ENCODE measurements around the gene GAS7. TPM values are rescaled to one million over a fixed set of nuclear protein-coding genes. Genes with fewer than 3 reads are reported as not detected.
A peak's percentile ranks its signal among the peaks of the same experiment; 100 is the strongest.
"Not testable (repeated sequence)": the region's sequence is repeated elsewhere in the genome, so short reads cannot be mapped to it uniquely, and the experiment has no call there.

GAS7 gene
- total RNA-seq, 1 donor from 2014 or later = 2.9 TPM

- Mint-ChIP-seq H3K4me1 (peaks cover 63% of the 10 kb centered on the region), H3K27ac (peak overlapping the region; percentile 78), H3K27me3 (ENCODE audit: insufficient read depth, low read depth) (peaks cover 12% of the 10 kb centered on the region), H3K4me3 (peak overlapping the region; percentile 59), H3K36me3 (no peaks in the 10 kb centered on the region), H3K9me3 (no peaks in the 10 kb centered on the region)
- Histone ChIP-seq H3K4me2 (peak overlapping the region; percentile 59), H3K27me3 (no peaks in the 10 kb centered on the region), H3K79me2 (ENCODE audit: low read depth) (no peaks in the 10 kb centered on the region), H3K9me3 (ENCODE audit: low read depth) (no peaks in the 10 kb centered on the region), H3K9ac (no peak overlapping the region), H3K4me1 (peaks cover 42% of the 10 kb centered on the region), H3F3A (ENCODE audit: low read depth) (peaks cover 24% of the 10 kb centered on the region), H4K20me1 (ENCODE audit: low read depth) (no peaks in the 10 kb centered on the region), H3K27ac (no peak overlapping the region), H3K4me3 (no peak overlapping the region), H3K36me3 (no peaks in the 10 kb centered on the region), H2AFZ (replicated peaks) (no peak overlapping the region)
- DNase-seq (ENCODE audit: low spot score) = peak; percentile 42
- TF ChIP-seq CTCF (IDR thresholded peaks at IDR 0.05) (no peak), EZH2phosphoT487 (IDR thresholded peaks at IDR 0.05) (no peak), EZH2 (IDR thresholded peaks at IDR 0.05) (no peak)
These were observed 179.9 kb downstream of the GAS7 start for GRCh38 chr17:10018461-10018891.

GRCh38 chr17:10016958-10017570 is 181.3 kb downstream of the GAS7 start:
- Histone ChIP-seq H3F3A (ENCODE audit: low read depth) (peaks cover 24% of the 10 kb centered on the region), H3K4me1 (peaks cover 42% of the 10 kb centered on the region)
- not testable (repeated sequence) for H3K4me2 ChIP-seq; H3K27ac ChIP-seq; DNase-seq (ENCODE audit: low spot score); H3K9ac ChIP-seq; H3K4me3 ChIP-seq; H3K27ac Mint-ChIP-seq; H3K79me2 ChIP-seq (ENCODE audit: low read depth); H3K36me3 Mint-ChIP-seq; H3K36me3 ChIP-seq; H4K20me1 ChIP-seq (ENCODE audit: low read depth); H3K4me3 Mint-ChIP-seq; H3K27me3 Mint-ChIP-seq (ENCODE audit: insufficient read depth, low read depth); H2AFZ ChIP-seq (replicated peaks); H3K27me3 ChIP-seq; H3K9me3 Mint-ChIP-seq; H3K9me3 ChIP-seq (ENCODE audit: low read depth)
- H3K4me1 Mint-ChIP-seq = peaks cover 64% of the 10 kb centered on the region

GRCh38 chr17:10013365-10014112 is 184.9 kb downstream of the GAS7 start:
- Mint-ChIP-seq H3K9me3 (no peaks in the 10 kb centered on the region), H3K4me1 (peaks cover 30% of the 10 kb centered on the region), H3K27ac (peak overlapping the region; percentile 69), H3K36me3 (no peaks in the 10 kb centered on the region), H3K27me3 (ENCODE audit: insufficient read depth, low read depth) (peaks cover 2% of the 10 kb centered on the region), H3K4me3 (no peak overlapping the region)
- Histone ChIP-seq H4K20me1 (ENCODE audit: low read depth) (no peaks in the 10 kb centered on the region), H3K79me2 (ENCODE audit: low read depth) (no peaks in the 10 kb centered on the region), H3K9me3 (ENCODE audit: low read depth) (no peaks in the 10 kb centered on the region), H2AFZ (replicated peaks) (no peak overlapping the region), H3F3A (ENCODE audit: low read depth) (peaks cover 24% of the 10 kb centered on the region), H3K4me2 (no peak overlapping the region), H3K9ac (no peak overlapping the region), H3K4me3 (no peak overlapping the region), H3K27ac (no peak overlapping the region), H3K36me3 (no peaks in the 10 kb centered on the region), H3K4me1 (peaks cover 21% of the 10 kb centered on the region), H3K27me3 (no peaks in the 10 kb centered on the region)
- no peak for DNase-seq (ENCODE audit: low spot score)
- TF ChIP-seq EZH2phosphoT487 (IDR thresholded peaks at IDR 0.05) = no peak
- no peak for TF ChIP-seq EZH2 (IDR thresholded peaks at IDR 0.05)
- no peak for TF ChIP-seq CTCF (IDR thresholded peaks at IDR 0.05)

- peaks cover 21% of the 10 kb centered on the region for H3F3A ChIP-seq (ENCODE audit: low read depth)
- no peak overlapping the region for H3K27ac ChIP-seq
- TF ChIP-seq CTCF (IDR thresholded peaks at IDR 0.05) (no peak), EZH2phosphoT487 (IDR thresholded peaks at IDR 0.05) (no peak), EZH2 (IDR thresholded peaks at IDR 0.05) (no peak)
- H3K36me3 ChIP-seq = no peaks in the 10 kb centered on the region
- DNase-seq (ENCODE audit: low spot score) = no peak
- H3K79me2 ChIP-seq (ENCODE audit: low read depth) = no peaks in the 10 kb centered on the region
- H3K4me2 ChIP-seq = no peak overlapping the region
- no peak overlapping the region for H3K9ac ChIP-seq
- no peaks in the 10 kb centered on the region for H3K36me3 Mint-ChIP-seq
- no peaks in the 10 kb centered on the region for H3K9me3 Mint-ChIP-seq
- peaks cover 1% of the 10 kb centered on the region for H3K27me3 Mint-ChIP-seq (ENCODE audit: insufficient read depth, low read depth)
- no peak overlapping the region for H3K27ac Mint-ChIP-seq
- no peaks in the 10 kb centered on the region for H4K20me1 ChIP-seq (ENCODE audit: low read depth)
- H3K9me3 ChIP-seq (ENCODE audit: low read depth) = no peaks in the 10 kb centered on the region
- no peaks in the 10 kb centered on the region for H3K27me3 ChIP-seq
- no peak overlapping the region for H3K4me3 ChIP-seq
- no peak overlapping the region for H2AFZ ChIP-seq (replicated peaks)
- H3K4me1 Mint-ChIP-seq = peaks cover 22% of the 10 kb centered on the region
- peaks cover 16% of the 10 kb centered on the region for H3K4me1 ChIP-seq
- no peak overlapping the region for H3K4me3 Mint-ChIP-seq
These were observed 187.7 kb downstream of the GAS7 start for GRCh38 chr17:10010752-10011151.
